Esophagus (tissue), 2 donors: ENCODE measurements around the gene PDE3B. TPM values are rescaled to one million over a fixed set of nuclear protein-coding genes. Genes with fewer than 3 reads are reported as not detected.
"Not testable (repeated sequence)": the region's sequence is repeated elsewhere in the genome, so short reads cannot be mapped to it uniquely, and the experiment has no call there.

ENCODE experiments used
- H3K27ac ChIP-seq, 2 donors: one replicate each; pipeline ENCODE4 v1.5.1; 2013; ENCODE audit warnings: low read depth in 2 of 2, mild to moderate bottlenecking in 2 of 2, inconsistent platforms in 1 of 2, low read length in 1 of 2, moderate library complexity in 1 of 2
- H3K27me3 ChIP-seq, 2 donors: one replicate each; pipeline ENCODE4 v1.6.1; 2013; ENCODE audit warnings: low read length in 2 of 2, control low read depth in 1 of 2, mild to moderate bottlenecking in 1 of 2; ENCODE audit not compliant: insufficient read depth in 2 of 2, control insufficient read depth in 1 of 2
- H3K36me3 ChIP-seq, 2 donors: one replicate each; pipeline ENCODE4 v1.6.1; 2013; ENCODE audit warnings: low read length in 1 of 2; ENCODE audit not compliant: control insufficient read depth in 2 of 2, insufficient read depth in 2 of 2
- H3K4me1 ChIP-seq, 2 donors: one replicate each; pipeline ENCODE4 v1.6.1; 2013; ENCODE audit warnings: low read length in 1 of 2; ENCODE audit not compliant: control insufficient read depth in 2 of 2, insufficient read depth in 2 of 2
- H3K4me3 ChIP-seq, 2 donors: one replicate each; pipeline ENCODE4 v1.5.1; 2013; ENCODE audit warnings: low read length in 2 of 2, mild to moderate bottlenecking in 2 of 2, low read depth in 1 of 2, moderate library complexity in 1 of 2
- H3K9me3 ChIP-seq, 2 donors: one replicate each; pipeline ENCODE4 v1.6.1; 2013; ENCODE audit warnings: mild to moderate bottlenecking in 2 of 2, low read depth in 1 of 2, low read length in 1 of 2, moderate library complexity in 1 of 2; ENCODE audit not compliant: control insufficient read depth in 2 of 2, insufficient read depth in 1 of 2
- WGBS, 2 donors: extraction: QIAGEN DNeasy Blood & Tissue Kit; methylation state at CpG; one replicate each; pipeline ENCODE4 v1.1.7; 2013; 5-methylcytosine and 5-hydroxymethylcytosine counted together
- polyA plus RNA-seq, 2 donors: library from polyadenylated mRNA; stranded (reverse); fragments of 200-250 nt; gene quantifications; one replicate each; pipeline ENCODE4 v1.2.3, GENCODE V29; 2013
- donor health status: healthy with polysubstance abuse.
- donor health status: Bipolar disorder and iron deficiency.

The PDE3B gene
- polyA plus RNA-seq, 2 donors = 0.98 to 1.2 TPM

DNA sequence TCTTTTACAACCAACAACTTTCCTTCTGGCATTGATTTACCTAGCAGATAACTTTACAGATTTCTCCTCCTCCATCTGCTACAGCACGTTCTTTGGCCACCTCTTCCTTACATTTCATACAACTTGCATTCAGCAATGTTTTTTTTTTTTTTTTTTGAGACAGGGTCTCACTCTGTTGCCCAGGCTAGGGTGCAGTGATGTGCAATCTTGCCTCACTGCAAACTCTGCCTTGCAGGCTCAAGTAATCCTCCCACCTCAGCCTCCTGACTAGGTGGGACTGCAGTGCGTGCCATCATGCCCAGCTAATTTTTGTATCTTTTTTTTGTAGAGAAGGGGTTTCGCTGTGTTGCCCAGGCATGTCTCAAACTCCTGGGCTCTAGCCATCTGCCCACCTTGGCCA lies 6.5 kb downstream of the PDE3B start:
- H3K4me1 ChIP-seq = no peaks in the 10 kb centered on the region
- 93 to 94% methylated on average over 3 of the region's 3 CpGs for WGBS, 2 donors

DNA sequence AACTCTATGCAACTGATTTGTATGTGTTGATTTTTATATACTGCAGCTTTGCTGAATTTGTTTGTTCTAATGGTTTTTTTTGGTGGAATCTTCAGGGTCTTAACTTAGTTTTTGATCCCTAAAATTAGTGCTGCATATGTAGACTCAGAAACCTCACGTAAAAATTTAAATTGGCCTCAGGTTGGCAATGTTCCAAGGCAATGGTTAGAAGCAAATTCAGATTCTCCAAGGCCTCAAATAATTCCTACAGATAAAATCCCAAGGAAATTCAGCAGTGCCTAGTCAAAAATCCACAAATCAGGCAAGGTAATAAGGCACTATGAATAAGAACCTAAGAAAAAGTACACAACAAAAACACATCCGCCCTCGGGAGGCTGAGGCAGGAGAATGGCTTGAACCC lies 9.5 kb downstream of the PDE3B start:
- H3K27ac ChIP-seq = no peak overlapping the region
- no peaks in the 10 kb centered on the region for H3K36me3 ChIP-seq
- H3K9me3 ChIP-seq = no peaks in the 10 kb centered on the region
- H3K4me3 ChIP-seq = no peak overlapping the region
- no peaks in the 10 kb centered on the region for H3K27me3 ChIP-seq
- WGBS, 2 donors = 84 to 90% methylated on average over 3 of the region's 3 CpGs
- no peaks in the 10 kb centered on the region for H3K4me1 ChIP-seq

More for the DNA sequence above, 6.5 kb downstream of the PDE3B start:
- Histone ChIP-seq H3K27me3 (peaks cover 0 to 3% of the 10 kb centered on the region in 2 donors), H3K4me3 (no peak overlapping the region), H3K27ac (no peak overlapping the region), H3K9me3 (no peaks in the 10 kb centered on the region), H3K36me3 (no peaks in the 10 kb centered on the region)

DNA sequence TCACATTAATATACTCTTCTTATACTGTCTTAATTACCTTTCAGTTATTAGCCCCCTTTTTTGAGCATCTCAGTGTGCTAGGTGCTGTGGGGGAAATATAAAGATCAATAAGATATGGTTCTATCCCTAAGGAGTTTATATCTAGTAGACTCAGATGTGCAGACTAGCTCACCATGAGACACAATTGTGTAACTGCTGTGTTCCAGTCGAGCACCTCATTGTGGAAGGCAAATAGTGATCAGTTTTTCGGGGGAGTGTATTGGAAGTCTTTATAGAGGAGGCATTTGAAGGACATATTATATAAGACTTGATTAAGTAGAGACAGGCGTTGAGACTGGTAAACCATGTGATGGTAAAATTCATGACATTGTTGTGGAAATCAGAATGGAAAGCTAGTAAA lies 11.8 kb downstream of the PDE3B start:
- Histone ChIP-seq H3K36me3 (no peaks in the 10 kb centered on the region), H3K9me3 (no peaks in the 10 kb centered on the region), H3K4me3 (no peak overlapping the region), H3K27ac (no peak overlapping the region), H3K4me1 (no peaks in the 10 kb centered on the region), H3K27me3 (no peaks in the 10 kb centered on the region)
- 82 to 90% methylated on average over 3 of the region's 3 CpGs for whole genome bisulfite sequencing, 2 donors

DNA sequence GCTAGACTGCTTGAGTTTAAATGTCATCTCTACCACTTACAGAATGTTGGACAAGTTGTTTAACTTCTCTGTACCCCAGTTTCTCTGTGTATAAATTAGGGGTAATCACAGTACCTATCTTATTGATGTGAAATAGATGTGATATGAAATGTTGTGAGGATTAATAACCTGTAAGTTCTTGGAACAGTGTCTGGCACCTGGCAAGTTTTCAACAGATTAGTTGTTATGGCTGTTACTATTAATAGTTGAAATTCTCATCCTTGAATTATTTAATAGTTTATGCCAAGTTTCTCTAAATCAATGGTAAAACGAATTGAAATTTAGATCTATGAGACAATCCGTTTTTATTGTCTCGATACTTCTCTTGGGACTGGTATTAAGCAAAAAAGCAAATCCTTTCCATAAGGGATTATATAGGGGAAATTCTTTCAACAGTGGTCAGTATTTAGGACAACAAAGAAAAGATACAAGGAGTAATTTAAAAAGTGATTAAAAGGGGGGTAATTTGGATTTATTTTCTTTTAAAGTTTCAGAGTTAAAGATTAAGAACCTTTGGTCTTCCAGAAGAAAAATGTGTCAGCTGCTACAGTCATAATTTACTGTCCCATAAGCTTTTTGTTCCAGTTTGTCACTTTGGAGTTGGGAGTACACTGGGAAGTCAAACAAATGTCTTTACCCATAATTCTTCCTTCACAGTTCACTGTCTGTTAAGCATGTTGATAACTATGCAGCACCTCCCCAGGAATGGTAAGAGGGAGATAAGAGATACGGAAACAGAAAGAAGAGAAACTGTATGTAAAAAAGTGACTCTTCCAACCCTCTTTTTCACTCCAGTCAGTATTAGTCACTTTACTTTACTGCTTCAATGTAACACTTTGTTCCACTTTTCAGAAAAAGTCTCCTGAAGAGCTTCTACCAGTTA lies 13.2 kb downstream of the PDE3B start:
- Histone ChIP-seq H3K4me3 (no peak overlapping the region), H3K9me3 (no peaks in the 10 kb centered on the region), H3K36me3 (no peaks in the 10 kb centered on the region), H3K27ac (no peak overlapping the region), H3K27me3 (no peaks in the 10 kb centered on the region), H3K4me1 (no peaks in the 10 kb centered on the region)
- 49 to 55% methylated on average over 4 of the region's 4 CpGs for WGBS, 2 donors

DNA sequence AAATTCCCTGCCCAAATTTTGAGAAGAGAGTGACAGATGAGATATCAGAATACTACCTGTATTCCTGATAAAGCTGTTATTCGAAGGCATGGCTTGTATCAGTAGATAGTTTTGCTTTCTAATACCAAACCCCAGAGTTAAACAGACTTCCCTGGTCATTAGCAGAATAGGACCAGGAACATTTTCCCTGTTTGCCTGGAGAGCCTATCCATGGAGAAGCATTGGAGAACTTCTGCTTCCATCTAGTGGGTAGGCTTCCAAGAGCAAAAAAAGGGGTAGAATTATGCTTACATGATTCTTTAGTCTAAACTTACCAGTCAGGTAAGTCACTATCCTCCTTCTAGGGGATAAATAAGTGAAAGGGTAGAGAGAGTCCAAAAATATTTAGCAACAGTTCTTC lies 14.2 kb downstream of the PDE3B start:
- H3K9me3 ChIP-seq = no peaks in the 10 kb centered on the region
- no peak overlapping the region for H3K27ac ChIP-seq
- 64 to 91% methylated on average over 1 of the region's 1 CpG for WGBS, 2 donors

DNA sequence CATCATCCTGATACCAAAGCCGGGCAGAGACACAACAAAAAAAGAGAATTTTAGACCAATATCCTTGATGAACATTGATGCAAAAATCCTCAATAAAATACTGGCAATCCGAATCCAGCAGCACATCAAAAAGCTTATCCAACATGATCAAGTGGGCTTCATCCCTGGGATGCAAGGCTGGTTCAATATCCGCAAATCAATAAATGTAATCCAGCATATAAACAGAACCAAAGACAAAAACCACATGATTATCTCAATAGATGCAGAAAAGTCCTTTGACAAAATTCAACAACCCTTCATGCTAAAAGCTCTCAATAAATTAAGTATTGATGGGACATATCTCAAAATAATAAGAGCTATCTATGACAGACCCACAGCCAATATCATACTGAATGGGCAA lies 21.3 kb downstream of the PDE3B start:
- not testable (repeated sequence) for H3K9me3 ChIP-seq, H3K27ac ChIP-seq, H3K36me3 ChIP-seq, H3K27me3 ChIP-seq, H3K4me1 ChIP-seq, H3K4me3 ChIP-seq
- WGBS, 2 donors = 93 to 98% methylated on average over 3 of the region's 3 CpGs

More for the DNA sequence above, 14.2 kb downstream of the PDE3B start:
- Histone ChIP-seq H3K36me3 (no peaks in the 10 kb centered on the region), H3K27me3 (no peaks in the 10 kb centered on the region), H3K4me1 (no peaks in the 10 kb centered on the region), H3K4me3 (no peak overlapping the region)

DNA sequence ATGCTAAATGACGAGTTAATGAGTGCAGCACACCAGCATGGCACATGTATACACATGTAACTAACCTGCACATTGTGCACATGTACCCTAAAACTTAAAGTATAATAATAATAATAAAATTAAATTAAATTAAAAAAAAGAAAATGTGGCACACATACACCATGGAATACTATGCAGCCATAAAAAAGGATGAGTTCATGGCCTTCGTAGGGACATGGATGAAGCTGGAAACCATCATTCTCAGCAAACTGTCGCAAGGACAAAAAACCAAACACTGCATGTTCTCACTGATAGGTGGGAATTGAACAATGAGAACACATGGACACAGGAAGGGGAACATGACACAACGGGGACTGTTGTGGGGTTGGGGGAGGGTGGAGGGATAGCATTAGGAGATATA lies 23.7 kb downstream of the PDE3B start:
- H3K36me3 ChIP-seq, H3K9me3 ChIP-seq, H3K27me3 ChIP-seq, H3K4me3 ChIP-seq, H3K27ac ChIP-seq, H3K4me1 ChIP-seq: not testable (repeated sequence)
- WGBS, 2 donors = 91 to 92% methylated on average over 3 to 4 of the region's 4 CpGs

DNA sequence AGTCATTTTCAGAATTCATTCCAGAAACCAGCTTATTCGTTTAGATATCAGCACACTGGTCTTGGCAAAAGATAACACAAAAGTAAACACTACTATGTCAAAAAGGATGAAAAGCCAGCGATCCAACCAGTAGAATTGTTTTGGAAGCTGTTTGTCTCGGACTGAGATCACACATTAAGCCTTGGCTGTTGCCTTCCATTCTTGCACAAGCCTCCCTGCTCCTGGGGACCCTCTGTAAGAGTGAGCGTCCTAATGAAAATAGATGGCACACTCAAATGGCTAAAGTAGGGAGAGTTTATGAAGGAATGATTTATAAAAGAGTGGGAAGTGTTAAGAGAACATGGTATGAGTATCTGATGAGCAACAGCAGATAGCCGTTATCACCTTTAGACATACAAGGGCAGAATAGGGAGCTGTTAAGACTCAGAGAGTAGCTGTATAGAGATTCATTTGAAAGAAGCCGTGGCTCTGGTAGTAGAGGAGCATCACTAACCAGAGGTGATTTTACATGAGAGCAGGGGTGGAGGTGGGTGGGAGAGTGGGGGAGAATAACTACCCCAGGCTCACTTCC lies 25.2 kb downstream of the PDE3B start:
- Histone ChIP-seq H3K36me3 (no peaks in the 10 kb centered on the region), H3K4me1 (no peaks in the 10 kb centered on the region), H3K9me3 (no peaks in the 10 kb centered on the region), H3K4me3 (no peak overlapping the region), H3K27ac (no peak overlapping the region), H3K27me3 (no peaks in the 10 kb centered on the region)
- 58 to 62% methylated on average over 6 of the region's 6 CpGs for WGBS, 2 donors

DNA sequence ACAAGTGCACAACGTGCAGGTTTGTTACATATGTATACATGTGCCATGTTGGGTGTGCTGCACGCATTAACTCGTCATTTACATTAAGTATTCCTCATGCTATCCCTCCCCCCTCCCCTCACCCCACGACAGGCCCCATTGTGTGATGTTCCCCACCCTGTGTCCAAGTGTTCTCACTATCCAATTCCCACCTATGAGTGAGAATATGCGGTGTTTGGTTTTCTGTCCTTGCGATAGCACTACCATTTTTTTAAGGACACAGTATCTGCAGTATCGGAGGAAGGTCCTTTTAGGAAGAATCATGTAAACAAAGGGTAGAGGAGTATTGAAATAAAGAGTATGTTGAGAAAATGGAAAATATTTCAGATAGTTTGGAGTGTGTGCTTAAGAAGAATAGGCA lies 25.9 kb downstream of the PDE3B start:
- H3K4me1 ChIP-seq = no peaks in the 10 kb centered on the region
- H3K9me3 ChIP-seq = no peaks in the 10 kb centered on the region
- WGBS, 2 donors = 76 to 80% methylated on average over 7 of the region's 7 CpGs
- H3K4me3 ChIP-seq = no peak overlapping the region
- H3K27me3 ChIP-seq = no peaks in the 10 kb centered on the region
- H3K27ac ChIP-seq = no peak overlapping the region
- H3K36me3 ChIP-seq = no peaks in the 10 kb centered on the region

DNA sequence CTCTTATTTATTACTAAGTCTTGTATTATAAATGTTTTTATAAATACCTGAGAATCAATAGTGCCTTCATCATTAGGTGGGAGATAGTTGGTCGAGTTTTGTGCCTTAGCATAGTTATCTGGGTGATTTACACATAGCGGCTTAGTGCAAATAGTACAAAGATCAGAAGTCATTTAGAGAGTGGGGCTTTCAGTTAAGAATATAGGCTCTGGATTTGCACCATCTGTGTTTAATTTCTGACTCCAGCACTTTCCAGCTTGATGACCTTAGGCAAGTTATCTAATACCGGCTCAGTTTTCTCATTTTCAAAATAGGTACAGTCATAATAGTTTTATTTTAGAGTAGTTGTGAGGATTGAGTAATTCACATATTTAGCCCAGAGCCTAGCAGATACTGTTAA lies 26.4 kb downstream of the PDE3B start:
- no peaks in the 10 kb centered on the region for H3K4me1 ChIP-seq
- no peaks in the 10 kb centered on the region for H3K27me3 ChIP-seq
- H3K9me3 ChIP-seq = no peaks in the 10 kb centered on the region
- H3K36me3 ChIP-seq = no peaks in the 10 kb centered on the region
- 66 to 67% methylated on average over 3 of the region's 3 CpGs for WGBS, 2 donors
- no peak overlapping the region for H3K27ac ChIP-seq
- no peak overlapping the region for H3K4me3 ChIP-seq
